SK-N-MC (cell line): Measurements from ENCODE around the gene JADE2.

Source experiments
- DNase-seq: peaks from one replicate; pipeline ENCODE4 v3.0.0-alpha.2; 2011; ENCODE audit warnings: low read depth, low spot score
- H3K27ac ChIP-seq: fragments of 200-600 bp; sonication (generic); 2 replicates; pipeline ENCODE4 v1.5.1; 2016; ENCODE audit warnings: mixed run types
- H3K36me3 ChIP-seq: fragments of 200-600 bp; sonication (generic); 2 replicates; pipeline ENCODE4 v1.6.1; 2017; ENCODE audit warnings: antibody characterized with exemption, low read length, mixed read lengths; ENCODE audit not compliant: insufficient read depth
- H3K4me3 ChIP-seq: fragments of 200-600 bp; sonication (generic); 2 replicates; pipeline ENCODE4 v1.5.1; 2016
- H3K9ac ChIP-seq: fragments of 200-600 bp; sonication (generic); 2 replicates; pipeline ENCODE4 v1.8.0; 2017; ENCODE audit warnings: mixed run types, mixed read lengths; ENCODE audit not compliant: insufficient read length
- H3K9me3 ChIP-seq: fragments of 200-600 bp; sonication (generic); 2 replicates; pipeline ENCODE4 v1.6.1; 2017; ENCODE audit warnings: low read depth, mild to moderate bottlenecking, antibody characterized with exemption, low read length, moderate library complexity, mixed read lengths
- EZH2 ChIP-seq: fragments of 200-600 bp; sonication (generic); IDR thresholded peaks from one replicate; pipeline ENCODE4 v1.6.1; 2017; ENCODE audit warnings: antibody characterized with exemption
- FOXP2 ChIP-seq: optimal IDR thresholded peaks from 2 replicates; pipeline ENCODE3; 2011; ENCODE audit warnings: mild to moderate bottlenecking, moderate library complexity; ENCODE audit not compliant: insufficient read depth; ENCODE audit errors: extremely low read length, control extremely low read depth
- POLR2AphosphoS5 ChIP-seq: IDR thresholded peaks from 2 replicates; pipeline ENCODE4 v1.6.1; 2012; ENCODE audit warnings: mild to moderate bottlenecking, low read depth, low read length, borderline replicate concordance

The JADE2 gene

DNA sequence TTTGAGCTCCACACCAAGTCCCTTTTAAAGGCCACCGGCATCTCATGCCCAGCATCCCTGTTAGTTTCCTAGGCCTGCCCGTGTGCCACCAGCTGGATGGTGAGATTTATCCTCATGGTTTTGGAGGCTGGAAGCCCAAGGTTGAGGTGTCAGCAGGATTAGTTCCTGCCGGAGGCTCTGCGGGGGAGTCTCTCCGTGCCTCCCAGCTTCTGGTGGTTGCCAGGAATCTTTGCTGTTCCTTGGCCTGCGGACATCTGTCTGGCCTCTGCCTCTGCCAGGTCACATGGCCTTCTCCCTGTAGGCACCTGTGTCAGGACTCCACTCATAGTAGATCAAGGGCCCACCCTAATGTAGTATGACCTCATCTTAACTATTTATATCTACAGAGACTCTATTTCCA is 45.4 kb downstream of the JADE2 start:
- Histone ChIP-seq H3K9me3 (no peaks in the 10 kb centered on the region), H3K4me3 (no peak overlapping the region), H3K9ac (no peak overlapping the region), H3K36me3 (peaks cover 7% of the 10 kb centered on the region; the same call in 1 of the 2 replicates), H3K27ac (no peak overlapping the region)
- DNase-seq, result no peak
- TF ChIP-seq EZH2 (no peak), FOXP2 (no peak), POLR2AphosphoS5 (no peak)

DNA sequence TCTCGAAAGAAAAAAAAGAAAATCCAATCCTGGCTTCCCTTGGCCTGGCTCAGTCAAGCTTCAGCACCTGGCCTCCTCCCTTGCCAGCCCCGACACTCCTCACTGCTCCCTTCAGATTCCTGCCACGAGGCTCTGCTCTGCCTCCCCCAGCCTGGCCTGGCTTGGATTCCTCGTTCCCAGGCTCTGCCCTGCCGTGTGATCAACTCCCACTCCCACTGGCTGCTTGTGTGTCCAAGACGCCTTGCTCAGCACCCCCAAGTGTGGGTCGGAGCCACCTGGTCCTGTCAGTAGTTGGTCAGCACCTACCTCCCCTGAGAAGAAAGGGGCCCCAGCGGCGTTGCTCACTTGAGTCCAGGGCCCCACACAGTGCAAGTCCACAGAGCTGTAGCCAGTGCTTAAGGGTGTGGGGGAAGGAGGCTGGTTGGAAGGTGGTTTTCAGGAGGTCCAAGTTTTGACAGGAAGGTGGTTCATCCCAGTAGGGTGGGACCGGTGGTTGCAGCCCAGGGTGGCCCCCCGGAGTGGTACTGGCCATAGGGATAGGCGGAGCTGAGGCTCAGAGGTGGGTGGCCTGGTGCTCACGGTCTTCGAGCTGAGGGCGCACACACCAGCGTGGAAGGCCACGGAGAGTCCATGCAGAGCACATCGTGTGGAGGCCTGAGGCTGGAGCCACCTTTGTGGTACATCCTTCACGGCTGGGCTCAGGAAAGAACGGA is 46.4 kb downstream of the JADE2 start:
- no peak overlapping the region for H3K4me3 ChIP-seq
- H3K9ac ChIP-seq, result no peak overlapping the region
- no peak overlapping the region for H3K27ac ChIP-seq
- DNase-seq, result no peak
- no peaks in the 10 kb centered on the region for H3K9me3 ChIP-seq
- peaks cover 4% of the 10 kb centered on the region; the same call in 1 of the 2 replicates for H3K36me3 ChIP-seq
- TF ChIP-seq EZH2 (no peak), FOXP2 (no peak), POLR2AphosphoS5 (no peak)

DNA sequence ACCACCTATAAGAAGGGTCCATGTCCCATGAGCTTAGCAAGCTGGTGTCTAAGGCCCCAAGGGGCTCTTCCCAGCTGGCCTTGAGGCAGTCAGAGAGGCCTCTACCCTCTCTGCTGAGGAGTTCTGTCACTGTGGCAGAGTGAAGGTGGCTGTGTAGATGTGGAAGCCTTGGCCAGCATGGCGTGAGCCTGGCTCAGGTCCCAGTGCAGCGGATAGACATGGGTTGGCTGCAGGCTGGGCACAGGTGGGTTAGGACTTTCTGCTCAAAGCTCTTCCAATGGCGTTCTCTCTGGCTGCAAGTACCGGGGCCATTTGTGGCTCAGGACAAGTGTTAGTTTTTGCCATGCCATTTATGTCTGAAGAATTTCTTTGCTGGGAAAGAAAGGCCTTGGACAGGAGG is 47.3 kb downstream of the JADE2 start:
- Histone ChIP-seq H3K27ac (no peak overlapping the region), H3K36me3 (no peaks in the 10 kb centered on the region; the same call in 1 of the 2 replicates), H3K4me3 (no peak overlapping the region), H3K9me3 (no peaks in the 10 kb centered on the region), H3K9ac (no peak overlapping the region)
- TF ChIP-seq EZH2 (no peak), POLR2AphosphoS5 (no peak), FOXP2 (no peak)
- DNase-seq, result no peak

DNA sequence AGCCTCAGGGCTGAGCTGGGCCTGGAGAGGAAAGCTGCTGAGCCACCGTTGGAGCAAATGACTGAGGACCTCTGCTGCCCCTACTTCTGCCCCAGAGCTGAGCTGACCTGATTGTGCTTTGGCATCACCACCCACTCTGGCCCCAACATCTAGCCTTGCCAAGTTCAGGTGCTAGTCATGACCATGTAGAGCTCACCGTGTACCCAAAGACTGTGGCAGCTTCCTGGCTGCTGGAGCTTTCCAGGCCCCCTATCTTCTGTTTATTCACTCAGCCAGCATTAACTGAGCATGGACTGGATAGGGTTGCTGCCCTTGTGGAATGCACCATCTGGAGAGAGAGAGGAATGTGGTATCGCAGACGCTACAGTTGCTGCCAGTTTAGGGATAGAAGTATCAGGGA is 49.1 kb downstream of the JADE2 start:
- Histone ChIP-seq H3K36me3 (peaks cover 6% of the 10 kb centered on the region; the same call in 1 of the 2 replicates), H3K4me3 (no peak overlapping the region), H3K27ac (no peak overlapping the region), H3K9me3 (no peaks in the 10 kb centered on the region), H3K9ac (no peak overlapping the region)
- no peak for DNase-seq
- TF ChIP-seq EZH2 (no peak), FOXP2 (no peak), POLR2AphosphoS5 (no peak)

- Histone ChIP-seq H3K9ac (no peak overlapping the region), H3K9me3 (no peaks in the 10 kb centered on the region), H3K27ac (no peak overlapping the region), H3K4me3 (no peak overlapping the region), H3K36me3 (peaks cover 6% of the 10 kb centered on the region; the same call in 1 of the 2 replicates)
- DNase-seq, result no peak
- TF ChIP-seq FOXP2, result no peak
- no peak for TF ChIP-seq EZH2
- no peak for TF ChIP-seq POLR2AphosphoS5
These were observed 49.8 kb downstream of the JADE2 start for GRCh38 chr5:134575316-134575715.

DNA sequence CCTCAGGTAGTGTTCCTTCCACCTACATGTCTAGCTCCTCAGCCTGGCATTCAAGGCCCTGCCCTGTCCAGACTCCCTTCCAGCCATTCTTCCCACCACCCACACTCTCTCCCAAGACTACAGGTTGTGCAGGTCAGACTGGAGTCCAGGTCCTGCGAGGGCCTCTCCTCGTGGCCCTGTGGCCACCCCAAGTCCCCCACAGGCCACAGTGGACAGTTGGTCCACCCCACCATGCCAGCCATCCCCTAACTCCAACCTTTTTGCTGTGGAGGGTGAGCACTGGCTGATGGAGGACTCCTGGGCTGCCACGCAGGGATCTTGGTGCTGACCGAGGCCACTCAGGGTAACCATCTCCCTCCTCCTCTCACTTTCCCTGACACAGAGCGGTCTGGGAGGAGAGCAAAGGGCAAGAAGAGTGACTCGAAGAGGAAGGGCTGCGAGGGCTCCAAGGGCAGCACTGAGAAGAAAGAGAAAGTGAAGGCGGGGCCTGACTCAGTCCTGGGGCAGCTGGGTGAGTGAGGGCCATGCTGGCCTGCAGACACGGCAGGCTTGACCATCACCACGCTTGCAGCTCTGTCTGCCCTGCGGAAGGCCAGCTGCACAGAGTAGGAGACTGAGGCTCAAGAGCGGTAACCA is 51.0 kb downstream of the JADE2 start:
- no peak overlapping the region for H3K4me3 ChIP-seq
- H3K36me3 ChIP-seq, result peaks cover 6% of the 10 kb centered on the region; the same call in 1 of the 2 replicates
- H3K9me3 ChIP-seq, result no peaks in the 10 kb centered on the region
- no peak for DNase-seq
- no peak overlapping the region for H3K27ac ChIP-seq
- H3K9ac ChIP-seq, result no peak overlapping the region
- TF ChIP-seq POLR2AphosphoS5, result no peak
- no peak for TF ChIP-seq EZH2
- no peak for TF ChIP-seq FOXP2

DNA sequence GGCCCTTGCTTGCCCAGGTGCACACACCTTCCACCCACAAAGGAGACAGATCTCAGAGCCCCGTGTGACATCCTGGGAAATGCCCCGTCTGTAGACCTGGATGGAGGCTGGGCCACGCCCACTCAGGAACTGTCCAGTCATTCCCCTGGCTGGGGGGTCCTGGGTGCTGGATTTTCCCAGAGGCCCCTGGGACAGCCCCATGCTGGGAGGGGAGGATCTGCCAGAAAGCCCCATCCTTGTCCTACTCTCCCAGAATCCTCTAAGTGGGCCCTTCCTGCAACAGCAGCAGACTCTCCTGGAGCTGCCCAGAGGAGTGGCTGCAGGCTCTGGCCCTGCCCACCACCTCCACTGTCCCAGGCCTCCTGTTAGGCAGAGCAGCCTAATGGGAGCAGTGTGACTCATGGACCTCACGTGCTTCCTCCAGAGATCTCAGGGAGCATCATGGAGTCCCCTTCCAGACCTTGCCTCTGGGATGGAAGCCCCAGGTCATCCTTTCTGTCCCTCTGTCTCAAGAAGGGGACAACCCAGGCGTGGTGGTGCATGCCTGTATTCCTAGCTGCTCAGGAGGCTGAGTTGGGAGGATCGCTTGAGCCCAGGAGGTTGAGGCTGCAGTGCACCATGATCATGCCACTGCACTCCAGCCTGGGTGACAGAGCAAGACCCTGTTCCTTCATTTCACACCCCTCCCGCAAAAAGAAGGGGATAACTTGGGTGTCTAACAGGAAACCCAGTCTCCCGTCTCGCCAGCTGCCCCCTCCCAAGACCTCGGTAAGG is 51.7 kb downstream of the JADE2 start:
- H3K36me3 ChIP-seq, result peaks cover 6% of the 10 kb centered on the region; the same call in 1 of the 2 replicates

More for the DNA sequence above, 51.7 kb downstream of the JADE2 start:
- H3K4me3 ChIP-seq, result no peak overlapping the region
- DNase-seq, result no peak
- no peak overlapping the region for H3K9ac ChIP-seq
- H3K9me3 ChIP-seq, result no peaks in the 10 kb centered on the region
- no peak overlapping the region for H3K27ac ChIP-seq
- TF ChIP-seq POLR2AphosphoS5, result no peak
- no peak for TF ChIP-seq EZH2
- no peak for TF ChIP-seq FOXP2
